NCI-H1092 treated with DMSO at 0.1 percent for 48 hours (cell line): Measurements from ENCODE around the gene RNASE8.

Experiments used
- DNase-seq: peaks from one replicate; lab custom pipeline; 2025; lab: John Stamatoyannopoulos, UW

The RNASE8 gene

GRCh38 chr14:21053184-21054122 lies 4.2 kb upstream of the RNASE8 start:
- no peak for DNase-seq

GRCh38 chr14:21054123-21054767 lies 3.4 kb upstream of the RNASE8 start:
- no peak for DNase-seq

GRCh38 chr14:21054768-21055145 lies 2.9 kb upstream of the RNASE8 start:
- no peak for DNase-seq

GRCh38 chr14:21055432-21056117 lies 2.0 kb upstream of the RNASE8 start:
- no peak for DNase-seq

- DNase-seq, result no peak
Observed at GRCh38 chr14:21056520-21057163, 980 bp upstream of the RNASE8 start.

GRCh38 chr14:21058903-21059302 lies 1.3 kb downstream of the RNASE8 start:
- no peak for DNase-seq

- no peak for DNase-seq
Observed at GRCh38 chr14:21059842-21060613, 2.4 kb downstream of the RNASE8 start.

- DNase-seq, result no peak
Observed at GRCh38 chr14:21060614-21061346, 3.2 kb downstream of the RNASE8 start.

- no peak for DNase-seq
Observed at GRCh38 chr14:21061347-21061668, 3.7 kb downstream of the RNASE8 start.

- DNase-seq, result no peak
Observed at GRCh38 chr14:21063479-21063878, 5.9 kb downstream of the RNASE8 start.

- DNase-seq, result peak; percentile 30
Observed at GRCh38 chr14:21066882-21067502, 9.4 kb downstream of the RNASE8 start.

- peak; percentile 86 for DNase-seq
Observed at GRCh38 chr14:21068521-21069387, 11.1 kb downstream of the RNASE8 start.

GRCh38 chr14:21069388-21070082 lies 11.9 kb downstream of the RNASE8 start:
- DNase-seq, result peak; percentile 55

GRCh38 chr14:21070083-21070609 lies 12.5 kb downstream of the RNASE8 start, which contains the start of gene ARHGEF40:
Gene ARHGEF40 (plus strand): TSS chr14:21070304. CDS start chr14:21070397, 93 bp downstream.
- peak; percentile 55 for DNase-seq

- no peak for DNase-seq
Observed at GRCh38 chr14:21070610-21071224, 13.1 kb downstream of the RNASE8 start.

- DNase-seq, result peak; percentile 81
Observed at GRCh38 chr14:21071225-21072030, 13.8 kb downstream of the RNASE8 start.

GRCh38 chr14:21072031-21072473 lies 14.4 kb downstream of the RNASE8 start:
- no peak for DNase-seq
